Stimulated activated CD8-positive, alpha-beta memory T cell treated with anti-CD3 and anti-CD28 coated beads, Interleukin-7, amount 100 ng/mL, for 1 hour (primary cell): ENCODE data around the gene MAML3.

Source experiments
- DNase-seq, 2 donors: peaks; one replicate each; pipeline ENCODE4 v3.0.0-alpha.2; 2020; ENCODE audit warnings: low read depth in 2 of 2

The MAML3 gene

GRCh38 chr4:139843641-139844040, 310.3 kb downstream of the MAML3 start:
- no peak for DNase-seq

- DNase-seq: no peak
Measured at GRCh38 chr4:139841464-139842195, 312.4 kb downstream of the MAML3 start.

DNA sequence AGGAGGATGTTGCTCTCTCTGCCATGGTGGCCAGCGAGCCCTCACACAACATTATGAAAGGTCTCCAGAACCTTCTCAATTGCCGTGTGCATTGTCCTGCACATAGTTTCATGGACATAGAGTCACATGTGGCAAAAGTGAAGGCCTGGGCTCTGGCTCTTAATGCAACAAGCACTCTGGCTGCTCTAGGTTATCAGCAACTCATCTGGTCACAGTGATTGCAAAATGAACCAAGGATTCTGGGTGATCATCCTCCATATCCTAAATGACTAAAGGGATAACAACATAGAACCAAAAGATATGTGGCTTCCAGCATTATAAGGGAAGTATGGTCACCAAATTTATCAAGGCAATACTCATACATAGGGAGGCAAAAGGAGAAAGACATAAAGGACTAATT, 313.2 kb downstream of the MAML3 start:
- DNase-seq: no peak

- DNase-seq: no peak
Measured at GRCh38 chr4:139839403-139840031, 314.5 kb downstream of the MAML3 start.

- no peak for DNase-seq
Measured at GRCh38 chr4:139838811-139839210, 315.2 kb downstream of the MAML3 start.

DNA sequence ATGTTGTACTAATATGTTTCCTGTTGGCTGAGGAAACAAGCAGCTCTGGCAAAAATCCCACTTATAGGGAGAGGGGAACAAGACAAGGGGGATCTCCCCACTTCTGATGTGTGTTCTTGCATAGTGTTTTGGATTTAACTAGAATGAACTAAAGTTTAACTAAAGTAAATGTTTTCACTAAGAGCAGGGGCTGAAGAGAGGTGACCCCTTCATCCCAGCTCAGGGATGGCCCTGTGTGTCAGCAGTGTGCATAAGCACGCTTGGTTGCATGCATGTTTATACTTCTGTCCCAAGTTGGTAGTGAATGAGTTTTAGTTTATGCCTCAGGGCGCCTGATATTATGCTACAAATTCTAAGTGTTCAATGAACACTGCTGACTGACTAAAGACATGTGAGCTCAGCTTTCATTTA, 319.0 kb downstream of the MAML3 start:
- DNase-seq: no peak

- DNase-seq: no peak
Measured at GRCh38 chr4:139834226-139834662, 319.7 kb downstream of the MAML3 start.

- DNase-seq: no peak
Measured at GRCh38 chr4:139833151-139833910, 320.7 kb downstream of the MAML3 start.

- DNase-seq: no peak
Measured at GRCh38 chr4:139828966-139829664, 324.9 kb downstream of the MAML3 start.

- no peak for DNase-seq
Measured at GRCh38 chr4:139826426-139826825, 327.6 kb downstream of the MAML3 start.

DNA sequence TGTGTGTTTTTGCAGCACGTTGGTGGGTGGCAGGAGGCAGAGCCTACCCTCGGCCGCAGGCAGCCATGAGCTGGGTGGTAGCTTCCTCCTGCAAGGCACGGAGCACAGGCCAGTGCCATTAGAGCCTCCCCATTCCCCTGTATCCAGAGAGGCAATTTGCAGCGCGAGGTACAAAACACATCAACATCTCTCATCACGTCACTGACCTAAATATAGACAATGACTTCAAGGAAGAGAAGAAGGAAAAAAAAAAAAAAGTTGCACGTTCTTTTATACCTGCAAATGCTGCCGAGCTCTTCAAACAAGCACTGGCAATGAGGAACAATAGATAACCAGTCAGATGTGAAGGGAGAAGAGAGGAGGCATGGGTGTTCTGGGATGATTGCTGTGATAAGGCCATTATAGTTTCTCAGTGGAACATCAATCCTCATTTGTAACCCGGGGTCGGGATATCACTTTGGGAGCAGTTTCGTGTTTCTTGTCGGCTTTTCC, 328.4 kb downstream of the MAML3 start:
- no peak for DNase-seq

- no peak for DNase-seq
Measured at GRCh38 chr4:139824882-139825522, 329.0 kb downstream of the MAML3 start.

GRCh38 chr4:139823746-139824145, 330.2 kb downstream of the MAML3 start:
- DNase-seq: no peak

DNA sequence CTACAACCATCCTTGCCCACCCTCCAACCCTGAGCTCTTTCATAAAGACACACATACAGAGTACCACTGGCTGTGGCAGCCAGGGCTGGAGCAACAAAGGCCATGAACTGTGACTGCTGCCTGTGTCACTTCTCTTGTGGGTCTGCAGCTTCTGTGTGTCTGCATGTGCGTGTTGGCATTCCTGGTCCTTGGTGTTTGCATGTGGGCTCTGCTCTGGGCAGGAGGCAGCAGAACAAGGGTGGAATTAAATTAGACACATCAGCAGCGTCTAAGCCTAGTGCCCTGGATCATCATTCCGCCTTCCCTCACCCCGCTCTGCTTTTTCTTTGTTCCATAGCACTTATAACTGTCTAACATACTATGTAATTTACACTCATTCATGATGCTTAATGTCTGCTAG, 330.6 kb downstream of the MAML3 start:
- DNase-seq: no peak

DNA sequence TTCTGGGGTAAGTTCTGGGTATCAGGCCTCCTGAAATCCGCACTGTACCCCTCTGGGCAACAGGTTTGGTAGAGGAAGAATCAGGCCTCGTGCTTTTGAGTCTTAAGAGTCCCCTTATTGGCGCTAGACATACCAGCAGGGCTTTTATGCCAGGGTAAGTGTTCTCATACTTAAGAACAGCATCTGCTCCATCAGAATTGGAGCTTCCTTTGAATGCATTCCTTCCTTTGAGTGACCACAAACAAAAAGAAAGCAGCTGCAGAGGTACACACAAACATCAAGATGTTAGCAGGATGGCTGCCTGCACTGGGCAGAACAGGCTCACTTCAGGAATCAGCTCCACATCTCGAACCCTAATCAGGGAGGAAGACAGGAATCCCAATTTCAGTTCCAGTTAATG, 331.6 kb downstream of the MAML3 start:
- DNase-seq: no peak

DNA sequence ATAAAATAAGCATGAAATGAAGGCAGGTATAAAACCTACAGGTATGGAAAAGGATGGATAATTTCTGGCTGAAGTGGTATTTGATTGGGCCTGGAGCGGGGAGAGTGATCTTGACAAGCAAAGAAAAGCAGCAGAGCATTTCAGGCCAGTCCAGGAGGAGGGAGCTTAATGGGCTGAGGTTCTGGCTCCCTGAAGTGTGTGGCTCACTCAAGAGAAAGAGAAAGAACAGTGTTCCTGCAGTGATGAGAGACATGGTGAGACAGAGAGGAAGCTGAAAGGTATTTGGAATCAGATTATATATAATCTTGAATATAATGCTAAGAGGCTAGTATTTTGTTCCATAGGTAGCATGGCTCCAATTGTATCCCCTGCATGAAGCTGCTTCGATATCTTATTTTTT, 334.9 kb downstream of the MAML3 start:
- no peak for DNase-seq

DNA sequence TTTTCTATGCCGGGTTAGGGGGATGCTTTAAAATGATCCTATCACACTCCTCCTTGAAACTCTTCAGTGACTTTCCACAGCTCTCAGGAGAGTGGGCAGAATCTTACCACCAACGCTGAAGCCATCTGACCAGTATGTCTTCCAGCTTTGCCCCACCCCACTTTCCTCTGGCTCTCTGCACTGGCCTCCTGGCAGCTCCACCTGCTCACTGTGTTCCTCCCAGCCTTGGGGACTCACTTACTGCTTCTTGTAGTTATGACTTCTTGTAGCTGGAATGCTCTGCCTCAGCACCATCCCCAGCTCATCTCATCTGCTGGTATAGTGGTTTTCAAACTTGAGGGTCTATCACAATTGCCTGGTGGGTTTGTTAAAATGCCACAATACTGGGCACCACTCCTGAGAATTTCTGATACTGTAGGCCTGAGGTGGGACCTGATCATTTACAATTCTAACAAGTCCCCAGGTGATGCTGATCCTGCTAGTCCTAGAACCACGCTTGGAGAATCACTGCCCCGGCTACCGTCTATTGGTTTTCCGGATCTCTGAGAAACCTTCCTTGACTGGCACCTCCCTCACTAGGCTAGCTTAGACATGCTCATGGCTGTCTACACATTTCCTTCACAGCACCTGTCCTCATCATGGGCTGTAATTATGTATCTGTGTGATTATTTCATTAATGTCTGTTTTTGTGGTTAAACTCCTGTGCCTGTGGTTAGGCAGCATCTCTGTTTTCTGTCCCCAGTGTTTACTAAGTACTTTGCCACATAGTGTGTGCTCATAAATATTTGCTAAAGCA, 336.1 kb downstream of the MAML3 start:
- DNase-seq: no peak

DNA sequence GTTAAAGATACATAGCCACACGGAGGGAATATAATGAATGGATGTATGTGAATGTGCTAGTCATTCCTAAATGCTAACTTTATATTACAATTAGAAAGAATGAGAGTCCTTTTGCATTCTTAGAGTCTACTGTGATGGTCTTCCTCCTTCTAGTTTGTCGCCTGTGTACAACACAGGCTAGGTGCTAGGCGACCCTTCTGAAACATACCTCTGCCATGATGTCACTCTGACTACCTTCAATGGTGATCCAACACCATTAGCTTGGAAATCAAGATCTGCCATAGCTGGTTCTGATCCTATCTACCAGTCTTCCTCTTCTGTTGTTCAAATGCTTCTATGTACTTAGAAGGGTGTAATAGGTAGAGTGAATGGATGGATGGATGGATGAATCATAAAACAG, 337.1 kb downstream of the MAML3 start:
- DNase-seq: no peak

- DNase-seq: no peak
Measured at GRCh38 chr4:139815778-139816601, 338.0 kb downstream of the MAML3 start.
